Large intestine (tissue), 12 donors: ENCODE results near the gene MT1G. TPM values are rescaled to one million over a fixed set of nuclear protein-coding genes. Genes with fewer than 3 reads are reported as not detected.
"Not testable (repeated sequence)": the region's sequence is repeated elsewhere in the genome, so short reads cannot be mapped to it uniquely, and the experiment has no call there.

Experiments
- DNase-seq, 2 donors: peaks; one replicate each; pipeline versions ENCODE4 v3.0.0 to v3.0.0-alpha.2; 2013
- H3K27ac ChIP-seq: one replicate; pipeline ENCODE4 v1.5.1; 2013; ENCODE audit warnings: low read length
- H3K27me3 ChIP-seq: 2 replicates; pipeline ENCODE4 v1.6.1; 2013; ENCODE audit warnings: low read length; ENCODE audit not compliant: control insufficient read depth, insufficient read depth
- H3K36me3 ChIP-seq: 2 replicates; pipeline ENCODE4 v1.6.1; 2013; ENCODE audit warnings: low read length; ENCODE audit not compliant: control insufficient read depth, insufficient read depth
- H3K4me1 ChIP-seq: one replicate; pipeline ENCODE4 v1.6.1; 2013; ENCODE audit warnings: low read length; ENCODE audit not compliant: control insufficient read depth, insufficient read depth
- H3K4me3 ChIP-seq: one replicate; pipeline ENCODE4 v1.5.1; 2013; ENCODE audit warnings: low read length
- H3K9me3 ChIP-seq: one replicate; pipeline ENCODE4 v1.6.1; 2013; ENCODE audit warnings: mild to moderate bottlenecking, low read depth, low read length, moderate library complexity; ENCODE audit not compliant: control insufficient read depth
- WGBS: methylation state at CpG from one replicate; pipeline ENCODE4 v1.1.5; 2013; ENCODE audit warnings: low lambda C conversion rate; ENCODE audit not compliant: insufficient coverage; 5-methylcytosine and 5-hydroxymethylcytosine counted together
- long read RNA-seq, 11 donors: transcript quantifications; one replicate each; lab custom pipeline, GENCODE V29; 2026
- polyA plus RNA-seq: library from polyadenylated mRNA; unstranded; fragments of 120-200 nt; gene quantifications from one replicate; pipeline ENCODE4 v1.2.1, GENCODE V29; 2013

Gene MT1G
- 919 TPM for polyA plus RNA-seq
- long read RNA-seq, donor 1, transcript MT1G-201 (3 exons, 405 nt): major isoform, 328 of 1,078 reads
- long read RNA-seq, donor 1, transcript MT1G-202 (3 exons, 406 nt): minor isoform, 82 of 1,078 reads
- long read RNA-seq, donor 1, transcript MT1G-204 (2 exons, 305 nt): minor isoform, 6 of 1,078 reads
- long read RNA-seq, donor 1, partial matches to known transcripts: 466 of 1,078 reads
- long read RNA-seq, donor 1, other reads (novel, unspliced or antisense): 196 of 1,078 reads
- long read RNA-seq, donor 2, transcript MT1G-202 (3 exons, 406 nt): minor isoform, 78 of 1,704 reads
- long read RNA-seq, donor 2, transcript MT1G-201 (3 exons, 405 nt): major isoform, 405 of 1,704 reads
- long read RNA-seq, donor 2, partial matches to known transcripts: 787 of 1,704 reads
- long read RNA-seq, donor 2, other reads (novel, unspliced or antisense): 429 of 1,704 reads
- long read RNA-seq, donor 3: 0 reads
- long read RNA-seq, donor 4, transcript MT1G-201 (3 exons, 405 nt): minor isoform, 35 of 189 reads
- long read RNA-seq, donor 4, transcript MT1G-202 (3 exons, 406 nt): major isoform, 62 of 189 reads
- long read RNA-seq, donor 4, partial matches to known transcripts: 75 of 189 reads
- long read RNA-seq, donor 4, other reads (novel, unspliced or antisense): 12 of 189 reads
- long read RNA-seq, donor 5, transcript MT1G-202 (3 exons, 406 nt): minor isoform, 69 of 402 reads
- long read RNA-seq, donor 5, transcript MT1G-201 (3 exons, 405 nt): major isoform, 269 of 402 reads
- long read RNA-seq, donor 5, partial matches to known transcripts: 24 of 402 reads
- long read RNA-seq, donor 5, other reads (novel, unspliced or antisense): 36 of 402 reads
- long read RNA-seq, donor 6, transcript MT1G-202 (3 exons, 406 nt): major isoform, 72 of 258 reads
- long read RNA-seq, donor 6, transcript MT1G-201 (3 exons, 405 nt): minor isoform, 48 of 258 reads
- long read RNA-seq, donor 6, partial matches to known transcripts: 115 of 258 reads
- long read RNA-seq, donor 6, other reads (novel, unspliced or antisense): 17 of 258 reads
- long read RNA-seq, donor 7, transcript MT1G-204 (2 exons, 305 nt): minor isoform, 8 of 1,161 reads
- long read RNA-seq, donor 7, transcript MT1G-201 (3 exons, 405 nt): major isoform, 386 of 1,161 reads
- long read RNA-seq, donor 7, transcript MT1G-202 (3 exons, 406 nt): minor isoform, 93 of 1,161 reads
- long read RNA-seq, donor 7, partial matches to known transcripts: 519 of 1,161 reads
- long read RNA-seq, donor 7, other reads (novel, unspliced or antisense): 155 of 1,161 reads
- long read RNA-seq, donor 8, transcript MT1G-202 (3 exons, 406 nt): minor isoform, 249 of 3,417 reads
- long read RNA-seq, donor 8, transcript MT1G-204 (2 exons, 305 nt): minor isoform, 13 of 3,417 reads
- long read RNA-seq, donor 8, transcript MT1G-201 (3 exons, 405 nt): major isoform, 1,027 of 3,417 reads
- long read RNA-seq, donor 8, partial matches to known transcripts: 985 of 3,417 reads
- long read RNA-seq, donor 8, other reads (novel, unspliced or antisense): 1,143 of 3,417 reads
- long read RNA-seq, donor 9, transcript MT1G-201 (3 exons, 405 nt): major isoform, 260 of 351 reads
- long read RNA-seq, donor 9, transcript MT1G-202 (3 exons, 406 nt): minor isoform, 56 of 351 reads
- long read RNA-seq, donor 9, partial matches to known transcripts: 8 of 351 reads
- long read RNA-seq, donor 9, other reads (novel, unspliced or antisense): 27 of 351 reads
- long read RNA-seq, donor 10, transcript MT1G-201 (3 exons, 405 nt): major isoform, 118 of 417 reads
- long read RNA-seq, donor 10, transcript MT1G-202 (3 exons, 406 nt): minor isoform, 11 of 417 reads
- long read RNA-seq, donor 10, partial matches to known transcripts: 140 of 417 reads
- long read RNA-seq, donor 10, other reads (novel, unspliced or antisense): 147 of 417 reads
- long read RNA-seq, donor 11, transcript MT1G-201 (3 exons, 405 nt): major isoform, 262 of 336 reads
- long read RNA-seq, donor 11, transcript MT1G-202 (3 exons, 406 nt): minor isoform, 69 of 336 reads
- long read RNA-seq, donor 11, partial matches to known transcripts: 0 of 336 reads
- long read RNA-seq, donor 11, other reads (novel, unspliced or antisense): 0 of 336 reads

GRCh38 chr16:56667581-56668571 lies at the start of gene MT1G:
MT1G (minus strand) TSS chr16:56668065; CDS start chr16:56667993, 72 bp downstream.
- no peaks in the 10 kb centered on the region for H3K9me3 ChIP-seq
- peak within 1 kb of the TSS; percentile 93 for H3K27ac ChIP-seq
- H3K36me3 ChIP-seq: peaks cover 3% of the 10 kb centered on the region
- H3K4me1 ChIP-seq: peaks cover 14% of the 10 kb centered on the region
- DNase-seq: peak; percentile 88 to 94
- no CpG with 5 or more reads among the region's 46 CpGs for WGBS
- H3K4me3 ChIP-seq: peak within 1 kb of the TSS; percentile 53
- peaks cover 55% of the 10 kb centered on the region for H3K27me3 ChIP-seq

GRCh38 chr16:56717532-56717931 lies 49.7 kb upstream of the MT1G start:
- H3K27ac ChIP-seq: not testable (repeated sequence)
- no CpG with 5 or more reads among the region's 2 CpGs for WGBS

GRCh38 chr16:56716761-56717160 lies 48.9 kb upstream of the MT1G start:
- no peaks in the 10 kb centered on the region for H3K27me3 ChIP-seq
- WGBS: no CpG with 5 or more reads among the region's 3 CpGs
- no peaks in the 10 kb centered on the region for H3K9me3 ChIP-seq
- no peak for DNase-seq
- H3K36me3 ChIP-seq: no peaks in the 10 kb centered on the region
- no peak overlapping the region for H3K27ac ChIP-seq
- no peak overlapping the region for H3K4me3 ChIP-seq
- H3K4me1 ChIP-seq: no peaks in the 10 kb centered on the region

More at GRCh38 chr16:56717532-56717931, 49.7 kb upstream of the MT1G start:
- not testable (repeated sequence) for H3K36me3 ChIP-seq, H3K4me3 ChIP-seq, DNase-seq, H3K27me3 ChIP-seq, H3K9me3 ChIP-seq, H3K4me1 ChIP-seq

GRCh38 chr16:56715126-56715525 lies 47.3 kb upstream of the MT1G start:
- no peak for DNase-seq
- no peaks in the 10 kb centered on the region for H3K4me1 ChIP-seq
- no peak overlapping the region for H3K27ac ChIP-seq
- no peaks in the 10 kb centered on the region for H3K36me3 ChIP-seq
- no peak overlapping the region for H3K4me3 ChIP-seq
- no CpG with 5 or more reads among the region's 4 CpGs for WGBS
- H3K9me3 ChIP-seq: no peaks in the 10 kb centered on the region
- no peaks in the 10 kb centered on the region for H3K27me3 ChIP-seq

- no peaks in the 10 kb centered on the region for H3K4me1 ChIP-seq
- no peaks in the 10 kb centered on the region for H3K9me3 ChIP-seq
- peaks cover 4% of the 10 kb centered on the region for H3K27me3 ChIP-seq
- H3K27ac ChIP-seq: no peak overlapping the region
- H3K36me3 ChIP-seq: no peaks in the 10 kb centered on the region
- 90% methylated on average over 2 of the region's 2 CpGs for WGBS
- no peak overlapping the region for H3K4me3 ChIP-seq
- DNase-seq: no peak
Observed at GRCh38 chr16:56713794-56714193, 45.9 kb upstream of the MT1G start.

GRCh38 chr16:56711862-56712261 lies 44.0 kb upstream of the MT1G start:
- no peaks in the 10 kb centered on the region for H3K9me3 ChIP-seq
- no peak overlapping the region for H3K4me3 ChIP-seq
- no peaks in the 10 kb centered on the region for H3K36me3 ChIP-seq
- WGBS: 100% methylated on average over 1 of the region's 2 CpGs
- no peak overlapping the region for H3K27ac ChIP-seq
- peaks cover 5% of the 10 kb centered on the region for H3K27me3 ChIP-seq
- H3K4me1 ChIP-seq: no peaks in the 10 kb centered on the region
- DNase-seq: no peak

GRCh38 chr16:56710181-56710737 lies 42.4 kb upstream of the MT1G start:
- Histone ChIP-seq H3K36me3 (no peaks in the 10 kb centered on the region), H3K27me3 (peaks cover 5% of the 10 kb centered on the region), H3K9me3 (no peaks in the 10 kb centered on the region), H3K4me1 (no peaks in the 10 kb centered on the region), H3K4me3 (no peak overlapping the region), H3K27ac (no peak overlapping the region)
- DNase-seq: no peak
- WGBS: no CpG with 5 or more reads among the region's 3 CpGs

GRCh38 chr16:56709443-56710040 lies 41.7 kb upstream of the MT1G start:
- Histone ChIP-seq H3K9me3 (no peaks in the 10 kb centered on the region), H3K36me3 (no peaks in the 10 kb centered on the region), H3K4me3 (no peak overlapping the region), H3K27ac (no peak overlapping the region), H3K27me3 (peaks cover 5% of the 10 kb centered on the region), H3K4me1 (no peaks in the 10 kb centered on the region)
- no CpG with 5 or more reads among the region's 4 CpGs for WGBS
- DNase-seq: no peak
